Activated T-helper 17 cell treated with anti-CD3 and anti-CD28 coated beads, Interleukin-2, amount 50 U/mL, for 72 hours (primary cell): ENCODE measurements around the gene AGTRAP. TPM values are rescaled to one million over a fixed set of nuclear protein-coding genes. Genes with fewer than 3 reads are reported as not detected.
A peak's percentile ranks its signal among the peaks of the same experiment; 100 is the strongest.

Experiments used
- ATAC-seq: fragments of 150-1000 bp; cut with Tn5 transposase; replicated peaks from 2 replicates; pipeline ENCODE4 v1.10.0; 2021; ENCODE audit warnings: mild to moderate bottlenecking, moderate library complexity
- H3K27ac Mint-ChIP-seq: one replicate; pipeline ENCODE4 v1.8.0; 2022; ENCODE audit warnings: mixed read lengths
- H3K27me3 Mint-ChIP-seq: one replicate; pipeline ENCODE4 v1.8.0; 2022; ENCODE audit warnings: mixed read lengths
- H3K36me3 Mint-ChIP-seq: one replicate; pipeline ENCODE4 v1.8.0; 2022; ENCODE audit warnings: low read depth, mild to moderate bottlenecking, mixed read lengths
- H3K4me1 Mint-ChIP-seq: one replicate; pipeline ENCODE4 v1.8.0; 2022; ENCODE audit warnings: mixed read lengths
- H3K4me3 Mint-ChIP-seq: one replicate; pipeline ENCODE4 v1.8.0; 2022; ENCODE audit warnings: mild to moderate bottlenecking, mixed read lengths
- H3K9me3 Mint-ChIP-seq: one replicate; pipeline ENCODE4 v1.8.0; 2022; ENCODE audit warnings: mixed read lengths
- total RNA-seq, 2 donors: library from RNA; stranded (reverse); gene quantifications; one replicate each; pipeline ENCODE4 v1.2.3, GENCODE V29; 2022

The AGTRAP gene
- total RNA-seq, 2 donors from 2014 or later, result 7.5 to 14.3 TPM

DNA sequence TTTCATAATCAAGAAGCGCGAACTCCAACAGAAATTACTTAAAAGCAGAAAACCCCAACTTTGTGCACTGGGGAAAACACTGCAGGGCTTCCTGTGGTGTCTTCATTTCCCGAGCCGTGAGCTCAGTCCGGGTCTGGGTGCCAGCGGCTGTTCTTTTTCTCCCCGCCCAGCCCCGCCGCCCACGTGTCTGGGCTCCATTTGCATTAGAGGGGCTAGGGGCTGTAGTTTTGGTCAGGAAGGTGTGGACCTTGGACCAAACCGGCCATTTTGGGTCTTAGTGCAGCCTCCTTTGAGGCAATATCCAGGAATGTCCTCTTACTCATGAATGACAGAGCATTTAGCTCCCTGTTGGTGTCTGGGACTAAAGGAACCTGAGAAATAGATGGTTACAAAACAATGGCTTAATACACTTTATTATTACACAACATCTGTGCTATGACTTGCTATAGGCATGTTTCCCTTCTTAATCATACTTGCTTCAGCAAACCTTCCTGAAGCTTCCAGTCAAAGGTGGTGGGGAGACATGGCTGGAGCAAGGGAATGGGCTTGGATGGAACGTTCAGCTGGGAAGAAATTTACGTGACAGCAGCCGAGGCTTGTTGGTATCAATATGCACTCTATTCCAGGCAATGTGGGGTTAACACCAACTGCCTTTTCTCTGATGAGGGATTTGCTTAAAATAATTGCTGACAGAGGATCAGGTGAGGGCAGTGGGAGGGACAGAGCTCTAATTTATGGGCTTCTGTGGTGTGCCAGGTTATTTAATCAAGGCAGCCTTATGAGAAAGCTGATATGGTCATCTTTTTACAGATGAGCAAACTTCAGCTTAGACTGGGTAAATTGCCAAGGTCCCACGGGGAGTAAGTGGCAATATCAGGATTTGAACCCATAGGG lies 1.1 kb downstream of the AGTRAP start:
- H3K27ac Mint-ChIP-seq, result peak overlapping the region; percentile 20
- H3K4me3 Mint-ChIP-seq, result peak overlapping the region; percentile 87
- peak; percentile 51 for ATAC-seq
- no peaks in the 10 kb centered on the region for H3K9me3 Mint-ChIP-seq
- H3K27me3 Mint-ChIP-seq, result no peaks in the 10 kb centered on the region
- H3K4me1 Mint-ChIP-seq, result peaks cover 23% of the 10 kb centered on the region
- H3K36me3 Mint-ChIP-seq, result no peaks in the 10 kb centered on the region

DNA sequence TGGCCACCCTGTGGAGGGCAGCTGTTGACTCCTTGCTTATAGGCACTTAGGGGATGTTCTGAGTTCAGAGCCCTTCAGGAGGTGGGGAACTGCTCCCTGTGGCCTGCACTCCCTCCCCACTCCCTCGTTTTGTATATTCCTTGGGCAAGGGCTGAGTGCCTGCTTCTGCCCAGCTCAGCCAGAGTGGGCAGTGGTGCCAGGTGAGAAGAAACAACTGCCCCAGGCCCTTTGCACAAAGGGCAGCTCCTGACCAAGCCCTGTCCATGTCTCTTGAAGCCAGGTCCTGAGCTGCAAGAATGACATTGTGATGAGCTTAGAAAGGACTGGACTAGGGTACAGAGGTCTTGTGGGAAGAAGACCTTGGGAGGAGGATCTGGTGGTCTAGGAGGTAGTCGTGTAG lies 2.2 kb downstream of the AGTRAP start:
- Mint-ChIP-seq H3K4me3 (no peak overlapping the region), H3K27ac (peak overlapping the region; percentile 28), H3K27me3 (no peaks in the 10 kb centered on the region), H3K36me3 (no peaks in the 10 kb centered on the region), H3K9me3 (no peaks in the 10 kb centered on the region), H3K4me1 (peaks cover 28% of the 10 kb centered on the region)
- ATAC-seq, result no peak

DNA sequence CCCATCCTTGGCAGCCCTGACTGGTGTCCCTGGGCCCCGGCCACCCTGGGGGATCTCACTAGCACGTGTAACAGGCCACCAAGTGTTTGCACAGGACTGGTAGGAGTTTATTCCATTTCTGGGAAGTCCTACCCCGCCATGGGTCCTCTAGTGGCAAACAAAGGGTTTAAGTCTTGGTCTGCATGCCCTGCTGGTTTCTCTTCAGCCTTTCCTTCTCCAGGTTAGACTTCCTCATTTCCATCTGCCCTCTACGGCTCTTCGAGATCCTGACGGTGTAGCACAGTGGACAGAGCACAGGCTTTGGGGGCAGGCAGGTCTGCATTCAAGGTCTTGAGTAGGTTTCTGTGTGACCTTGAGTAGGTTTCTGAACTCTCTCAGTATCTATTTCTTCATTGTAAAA lies 2.8 kb downstream of the AGTRAP start:
- Mint-ChIP-seq H3K4me3 (no peak overlapping the region), H3K36me3 (no peaks in the 10 kb centered on the region), H3K27ac (no peak overlapping the region), H3K9me3 (no peaks in the 10 kb centered on the region), H3K27me3 (no peaks in the 10 kb centered on the region), H3K4me1 (peaks cover 28% of the 10 kb centered on the region)
- no peak for ATAC-seq

DNA sequence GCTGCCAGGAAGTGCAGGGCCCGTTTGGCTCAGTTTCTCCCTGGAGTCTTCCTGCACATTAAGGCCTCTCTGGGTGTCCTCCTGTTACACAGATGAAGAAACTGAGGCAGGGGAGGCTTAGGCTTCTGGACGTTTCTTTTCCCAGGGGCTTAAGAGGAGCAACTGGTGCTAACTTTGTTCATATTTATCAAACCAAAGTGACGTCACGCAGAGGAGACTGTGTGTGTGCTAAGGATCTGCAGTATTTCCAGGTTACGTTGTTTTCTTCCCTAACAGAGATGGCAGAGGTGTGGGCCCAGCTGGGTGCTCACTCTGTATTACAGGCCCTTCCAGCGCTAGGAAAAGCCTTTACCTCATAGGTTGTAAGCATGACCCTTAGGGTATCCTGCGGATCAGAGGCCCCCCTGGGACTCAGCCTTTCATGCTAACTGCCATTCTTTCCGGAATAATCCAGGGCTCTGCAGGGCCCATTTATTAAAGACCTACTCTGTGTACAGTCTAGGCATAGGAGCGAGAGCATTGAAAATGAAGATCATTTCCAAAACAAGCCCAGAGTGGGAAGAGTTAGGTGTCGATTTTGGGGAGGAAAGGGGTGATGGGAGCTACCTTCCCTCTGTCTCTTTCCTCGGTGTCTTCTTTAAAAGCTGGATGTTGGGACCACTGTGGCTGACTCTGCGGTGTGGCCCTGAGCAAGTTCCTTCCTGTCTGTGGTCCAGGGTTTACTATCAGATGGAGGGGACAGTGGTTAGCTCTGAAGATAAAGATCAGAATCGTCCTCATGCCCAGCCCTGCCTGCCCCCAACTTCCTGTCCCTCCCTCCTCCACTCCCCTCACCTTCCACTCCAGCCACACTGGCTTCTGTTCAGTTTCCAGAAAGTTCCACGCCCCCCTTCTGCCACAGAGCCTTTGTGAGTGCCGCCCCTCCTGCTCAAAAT lies 4.6 kb downstream of the AGTRAP start:
- H3K27ac Mint-ChIP-seq, result peak overlapping the region; percentile 75
- no peaks in the 10 kb centered on the region for H3K27me3 Mint-ChIP-seq
- H3K4me3 Mint-ChIP-seq, result peak overlapping the region; percentile 53
- H3K36me3 Mint-ChIP-seq, result no peaks in the 10 kb centered on the region
- no peaks in the 10 kb centered on the region for H3K9me3 Mint-ChIP-seq
- peak; percentile 49 for ATAC-seq
- peaks cover 28% of the 10 kb centered on the region for H3K4me1 Mint-ChIP-seq

DNA sequence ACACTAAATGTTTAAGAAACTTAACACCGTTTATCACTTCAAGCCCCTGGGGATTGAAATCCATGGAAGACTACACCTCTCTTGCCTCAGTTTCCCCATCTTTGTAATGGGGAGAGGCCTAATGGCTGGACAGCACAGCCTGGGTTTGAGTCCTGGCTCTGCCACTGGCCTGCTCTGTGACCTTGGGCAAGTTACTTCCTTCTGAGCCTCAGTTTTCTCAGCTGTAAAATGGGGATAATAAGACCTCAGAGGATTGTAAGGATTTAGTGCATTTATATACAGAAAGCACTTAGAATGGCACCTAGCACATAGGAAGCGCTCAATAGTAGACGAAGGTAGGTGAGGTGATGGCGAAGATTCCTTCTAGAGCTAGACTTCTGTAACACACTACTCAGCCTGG lies 5.5 kb downstream of the AGTRAP start:
- H3K9me3 Mint-ChIP-seq, result no peaks in the 10 kb centered on the region
- H3K27ac Mint-ChIP-seq, result no peak overlapping the region
- H3K36me3 Mint-ChIP-seq, result no peaks in the 10 kb centered on the region
- ATAC-seq, result no peak
- H3K4me1 Mint-ChIP-seq, result peaks cover 28% of the 10 kb centered on the region
- peak overlapping the region; percentile 53 for H3K4me3 Mint-ChIP-seq
- no peaks in the 10 kb centered on the region for H3K27me3 Mint-ChIP-seq

DNA sequence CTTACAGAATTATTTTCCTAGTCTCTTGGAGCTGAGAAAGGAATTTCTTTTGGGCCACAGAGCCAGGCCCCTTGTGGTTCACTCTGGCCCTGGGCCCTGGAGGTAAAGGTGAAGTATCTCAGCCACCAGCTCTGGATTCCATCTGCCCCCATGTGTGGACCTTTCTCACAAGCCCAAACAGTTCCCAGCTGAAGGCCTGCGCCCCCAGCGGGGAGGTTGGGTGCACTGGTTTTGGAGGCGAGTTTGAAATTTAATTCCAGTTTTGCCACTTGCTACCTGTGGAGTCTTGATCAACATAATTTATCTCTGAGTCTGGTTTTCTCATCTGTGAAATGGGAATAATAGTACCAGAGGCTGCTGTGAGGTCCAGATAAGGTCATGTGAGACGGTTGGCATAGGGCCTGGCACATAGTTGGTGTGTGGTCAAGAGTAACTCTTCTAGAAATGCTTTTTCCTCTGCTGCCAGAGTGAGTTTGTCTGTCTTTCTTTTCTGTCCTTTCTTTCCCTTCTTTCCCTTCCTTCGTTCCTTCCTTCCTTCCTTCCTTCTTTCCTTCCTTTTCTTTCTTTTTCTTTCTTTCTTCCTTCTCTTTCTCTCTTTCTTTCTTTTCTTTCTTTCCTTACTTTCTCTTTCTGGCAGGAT lies 6.1 kb downstream of the AGTRAP start:
- Mint-ChIP-seq H3K36me3 (no peaks in the 10 kb centered on the region), H3K4me3 (no peak overlapping the region), H3K4me1 (peaks cover 26% of the 10 kb centered on the region), H3K27me3 (no peaks in the 10 kb centered on the region), H3K9me3 (no peaks in the 10 kb centered on the region), H3K27ac (peak overlapping the region; percentile 6)
- ATAC-seq, result no peak

DNA sequence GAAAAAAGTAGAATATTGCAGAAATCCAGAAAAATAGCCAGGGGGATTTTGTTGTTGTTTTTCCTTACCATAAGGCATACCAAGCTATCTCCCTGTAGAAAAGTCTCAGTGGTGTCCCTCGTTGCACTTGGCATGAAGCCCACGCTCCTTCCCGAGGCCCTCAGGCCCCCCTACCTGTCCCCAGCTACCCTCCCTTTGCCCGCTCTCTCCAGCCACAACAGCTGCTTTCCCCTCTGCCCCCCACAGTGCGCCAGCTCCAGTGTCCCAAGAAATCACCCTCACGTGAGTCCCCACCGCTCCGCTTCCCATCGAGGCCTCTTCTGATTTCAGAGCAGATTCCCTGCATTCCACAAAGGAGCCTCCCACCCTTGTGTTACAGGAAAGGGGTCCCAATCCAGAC lies 8.4 kb downstream of the AGTRAP start:
- H3K4me3 Mint-ChIP-seq, result no peak overlapping the region
- H3K36me3 Mint-ChIP-seq, result no peaks in the 10 kb centered on the region
- H3K27ac Mint-ChIP-seq, result no peak overlapping the region
- no peak for ATAC-seq
- no peaks in the 10 kb centered on the region for H3K9me3 Mint-ChIP-seq
- peaks cover 17% of the 10 kb centered on the region for H3K4me1 Mint-ChIP-seq
- no peaks in the 10 kb centered on the region for H3K27me3 Mint-ChIP-seq

DNA sequence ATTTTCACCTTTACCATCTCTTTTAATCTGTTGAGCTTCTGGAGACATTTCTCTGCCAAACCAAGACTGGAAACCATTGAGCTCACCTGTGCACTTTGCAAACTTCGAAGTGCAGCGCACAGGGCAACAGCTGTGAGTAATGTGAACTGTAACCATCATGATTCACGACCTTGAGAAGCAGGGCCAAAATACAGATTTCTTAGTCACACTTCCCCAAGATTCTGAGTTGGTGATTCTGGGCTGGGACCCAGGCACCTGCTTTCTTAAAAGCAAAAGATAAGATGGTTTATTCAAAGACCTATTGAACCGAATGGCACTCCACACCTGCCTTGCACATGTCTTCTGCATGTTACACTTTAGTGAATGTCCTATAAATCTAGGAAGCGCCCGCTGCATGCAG lies 10.2 kb downstream of the AGTRAP start:
- no peak overlapping the region for H3K27ac Mint-ChIP-seq
- no peaks in the 10 kb centered on the region for H3K36me3 Mint-ChIP-seq
- peaks cover 6% of the 10 kb centered on the region for H3K4me1 Mint-ChIP-seq
- H3K9me3 Mint-ChIP-seq, result no peaks in the 10 kb centered on the region
- peak; percentile 32 for ATAC-seq
- H3K4me3 Mint-ChIP-seq, result no peak overlapping the region
- no peaks in the 10 kb centered on the region for H3K27me3 Mint-ChIP-seq

DNA sequence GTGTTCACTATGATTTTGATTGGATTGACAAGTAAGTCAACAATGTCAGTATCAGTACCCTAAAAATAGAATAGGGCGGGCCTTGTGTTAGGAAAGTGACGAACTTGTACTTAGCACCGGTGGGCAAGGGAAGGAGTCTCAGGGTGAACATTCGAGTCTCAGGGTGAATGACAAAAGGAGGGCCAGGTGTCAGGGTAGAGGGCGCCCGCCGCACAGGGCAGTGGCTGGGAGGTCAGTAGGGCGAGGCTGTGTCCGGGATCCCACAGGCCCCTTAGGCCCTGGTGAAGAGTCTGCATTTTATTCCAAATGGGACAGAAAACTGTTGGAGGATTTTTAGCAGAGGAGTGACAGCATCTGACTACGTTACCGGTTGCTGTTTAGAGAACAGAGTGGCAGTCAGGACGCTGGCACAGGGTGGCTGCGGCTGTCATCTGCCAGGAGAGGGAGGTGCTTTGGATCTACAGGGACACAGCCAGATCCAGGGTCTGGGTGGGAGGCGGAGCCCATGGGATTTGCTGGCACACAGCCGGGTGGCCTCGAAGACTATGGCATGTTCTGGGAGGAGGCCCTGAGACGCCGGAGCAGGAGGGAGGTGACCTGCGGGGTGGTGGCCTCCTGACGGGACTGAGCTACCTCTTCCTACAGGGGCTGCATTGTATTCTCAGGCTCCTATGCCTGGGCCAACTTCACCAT lies 11.0 kb downstream of the AGTRAP start:
- ATAC-seq, result no peak
- Mint-ChIP-seq H3K27ac (peak overlapping the region; percentile 77), H3K4me1 (peaks cover 6% of the 10 kb centered on the region), H3K36me3 (no peaks in the 10 kb centered on the region), H3K4me3 (no peak overlapping the region), H3K27me3 (no peaks in the 10 kb centered on the region), H3K9me3 (no peaks in the 10 kb centered on the region)

DNA sequence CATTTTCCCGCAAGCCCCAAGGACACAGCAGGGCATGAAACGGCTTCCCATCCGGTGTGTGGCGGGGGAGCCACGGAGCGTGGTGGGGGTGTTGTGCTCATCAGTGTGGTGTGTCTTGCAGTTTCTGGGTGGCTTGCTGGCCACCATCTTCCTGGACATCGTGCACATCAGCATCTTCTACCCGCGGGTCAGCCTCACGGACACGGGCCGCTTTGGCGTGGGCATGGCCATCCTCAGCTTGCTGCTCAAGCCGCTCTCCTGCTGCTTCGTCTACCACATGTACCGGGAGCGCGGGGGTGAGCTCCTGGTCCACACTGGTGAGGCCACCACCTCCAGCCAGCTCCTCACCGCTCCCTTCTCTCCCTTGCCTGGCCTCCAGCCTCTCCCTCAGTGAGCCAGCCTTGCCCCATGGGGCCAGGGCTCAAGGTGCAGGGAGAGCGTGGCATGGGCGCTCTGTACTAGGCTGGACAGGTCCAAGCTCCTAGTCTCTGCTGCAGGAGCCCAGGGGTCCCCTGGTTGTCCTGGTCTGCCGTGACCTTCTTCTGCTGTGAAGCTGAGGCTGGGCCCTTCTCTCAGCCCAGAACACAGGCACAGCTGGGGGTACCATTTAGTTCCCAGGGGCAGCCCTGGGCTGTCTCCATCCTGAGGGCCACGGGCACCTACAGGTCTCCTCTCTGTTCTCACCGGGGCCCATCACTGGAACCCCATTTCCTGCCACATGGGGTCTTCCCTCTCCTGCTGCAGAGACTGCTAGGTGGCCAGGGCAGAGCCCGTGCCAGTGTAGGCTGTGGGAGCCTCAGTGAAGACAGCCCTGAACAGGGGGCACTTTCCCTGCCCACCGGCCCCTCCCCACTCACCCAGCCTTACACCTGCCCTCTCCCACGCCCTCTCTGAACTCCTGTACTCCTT lies 12.6 kb downstream of the AGTRAP start:
- no peaks in the 10 kb centered on the region for H3K36me3 Mint-ChIP-seq
- no peak overlapping the region for H3K4me3 Mint-ChIP-seq
- H3K9me3 Mint-ChIP-seq, result no peaks in the 10 kb centered on the region
- H3K27me3 Mint-ChIP-seq, result no peaks in the 10 kb centered on the region
- no peak for ATAC-seq
- no peak overlapping the region for H3K27ac Mint-ChIP-seq
- no peaks in the 10 kb centered on the region for H3K4me1 Mint-ChIP-seq

DNA sequence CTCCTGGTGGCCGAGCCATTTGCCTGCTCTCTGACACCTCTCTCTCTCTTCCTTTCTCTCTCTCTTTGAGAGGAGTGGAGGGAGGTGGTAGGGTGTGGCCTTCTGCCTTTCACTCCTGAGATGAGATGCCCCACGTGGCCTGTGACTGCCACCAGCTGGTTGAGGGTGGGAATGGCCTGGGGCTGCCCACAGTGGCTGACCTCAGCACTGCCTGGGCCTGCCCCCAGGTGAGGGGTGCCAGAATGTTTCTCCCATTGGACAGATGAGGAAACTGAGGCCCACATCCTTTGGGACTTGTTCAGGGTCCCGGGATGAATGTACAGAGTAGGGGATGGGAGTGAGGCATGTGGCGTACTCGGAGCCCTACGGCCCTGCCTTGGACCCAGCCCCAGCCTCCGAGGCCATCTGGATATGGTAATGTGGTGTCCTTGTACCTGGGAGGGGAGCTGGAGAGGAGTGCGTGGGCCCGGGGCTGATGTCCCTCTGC lies 13.3 kb downstream of the AGTRAP start:
- Mint-ChIP-seq H3K9me3 (no peaks in the 10 kb centered on the region), H3K36me3 (no peaks in the 10 kb centered on the region), H3K27ac (no peak overlapping the region), H3K4me1 (no peaks in the 10 kb centered on the region), H3K4me3 (no peak overlapping the region), H3K27me3 (no peaks in the 10 kb centered on the region)
- peak; percentile 50 for ATAC-seq

DNA sequence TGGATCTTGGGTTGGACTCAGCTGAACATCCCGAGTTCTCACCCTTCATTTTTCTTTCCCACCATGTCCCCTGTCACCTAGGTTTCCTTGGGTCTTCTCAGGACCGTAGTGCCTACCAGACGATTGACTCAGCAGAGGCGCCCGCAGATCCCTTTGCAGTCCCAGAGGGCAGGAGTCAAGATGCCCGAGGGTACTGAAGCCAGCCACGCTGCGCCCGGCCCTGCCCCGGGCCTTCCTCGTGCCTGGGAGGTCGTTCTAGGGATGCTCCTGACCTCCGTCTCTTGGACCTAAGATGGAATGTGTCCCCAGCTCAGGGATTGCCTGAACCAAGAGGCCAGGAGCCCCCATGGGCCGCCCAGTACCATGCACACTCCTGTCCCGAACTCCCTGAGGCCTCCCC lies 14.1 kb downstream of the AGTRAP start:
- ATAC-seq, result no peak
- Mint-ChIP-seq H3K27me3 (no peaks in the 10 kb centered on the region), H3K9me3 (no peaks in the 10 kb centered on the region), H3K4me1 (no peaks in the 10 kb centered on the region), H3K4me3 (no peak overlapping the region), H3K27ac (no peak overlapping the region), H3K36me3 (no peaks in the 10 kb centered on the region)

DNA sequence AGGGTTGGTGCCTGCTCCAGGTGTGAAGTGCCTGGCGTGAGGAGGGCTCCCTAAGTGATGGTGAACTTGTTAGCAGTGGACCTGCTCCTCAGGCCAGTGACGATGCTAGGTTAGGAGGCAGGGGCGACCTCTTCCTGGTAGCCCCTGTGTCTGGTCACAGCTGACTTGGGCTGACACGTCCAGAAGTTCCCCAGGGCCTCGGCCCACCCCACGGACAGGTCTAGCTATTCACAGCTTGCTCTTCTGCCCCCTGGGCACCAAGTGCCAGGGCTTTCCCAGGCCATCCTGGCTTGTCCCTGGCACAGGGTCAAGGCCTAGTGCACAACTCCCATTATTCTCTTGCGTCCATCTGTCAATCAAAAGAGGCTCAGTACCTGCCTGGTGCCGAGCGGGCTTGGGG lies 15.2 kb downstream of the AGTRAP start:
- Mint-ChIP-seq H3K27ac (no peak overlapping the region), H3K9me3 (no peaks in the 10 kb centered on the region), H3K27me3 (no peaks in the 10 kb centered on the region), H3K4me1 (no peaks in the 10 kb centered on the region), H3K36me3 (no peaks in the 10 kb centered on the region), H3K4me3 (no peak overlapping the region)
- no peak for ATAC-seq
